Measurements from ENCODE around the gene CTNNA3.
"Not testable (repeated sequence)": the region's sequence is repeated elsewhere in the genome, so short reads cannot be mapped to it uniquely, and the experiment has no call there.

Gene CTNNA3

GRCh38 chr10:67230680-67231500, 465.1 kb downstream of the CTNNA3 start:
- ATAC-seq = not testable (repeated sequence)

GRCh38 chr10:67225226-67225625, 470.8 kb downstream of the CTNNA3 start:
- no peak for ATAC-seq

- no peak for ATAC-seq
Observed at GRCh38 chr10:67224553-67224952, 471.4 kb downstream of the CTNNA3 start.

- ATAC-seq = no peak
Observed at GRCh38 chr10:67222934-67223333, 473.1 kb downstream of the CTNNA3 start.

- ATAC-seq = no peak
Observed at GRCh38 chr10:67221939-67222494, 474.0 kb downstream of the CTNNA3 start.

GRCh38 chr10:67211680-67212079, 484.3 kb downstream of the CTNNA3 start:
- ATAC-seq = no peak

- not testable (repeated sequence) for ATAC-seq
Observed at GRCh38 chr10:67207923-67208322, 488.1 kb downstream of the CTNNA3 start.

- ATAC-seq = no peak
Observed at GRCh38 chr10:67200913-67201564, 495.0 kb downstream of the CTNNA3 start.

- no peak for ATAC-seq
Observed at GRCh38 chr10:67175354-67175753, 520.6 kb downstream of the CTNNA3 start.

GRCh38 chr10:67173787-67174186, 522.2 kb downstream of the CTNNA3 start:
- no peak for ATAC-seq

GRCh38 chr10:67171970-67172369, 524.0 kb downstream of the CTNNA3 start:
- no peak for ATAC-seq

GRCh38 chr10:67156239-67156638, 539.8 kb downstream of the CTNNA3 start:
- ATAC-seq = no peak

- no peak for ATAC-seq
Observed at GRCh38 chr10:67151471-67151870, 544.5 kb downstream of the CTNNA3 start.

- ATAC-seq = no peak
Observed at GRCh38 chr10:67144530-67144929, 551.5 kb downstream of the CTNNA3 start.

GRCh38 chr10:67141300-67141699, 554.7 kb downstream of the CTNNA3 start:
- ATAC-seq = no peak

GRCh38 chr10:67140641-67141040, 555.4 kb downstream of the CTNNA3 start:
- no peak for ATAC-seq

- ATAC-seq = no peak
Observed at GRCh38 chr10:67127441-67127840, 568.6 kb downstream of the CTNNA3 start.

GRCh38 chr10:67119651-67120050, 576.3 kb downstream of the CTNNA3 start:
- ATAC-seq = no peak

- no peak for ATAC-seq
Observed at GRCh38 chr10:67115972-67116371, 580.0 kb downstream of the CTNNA3 start.

- ATAC-seq = no peak
Observed at GRCh38 chr10:67114945-67115344, 581.0 kb downstream of the CTNNA3 start.

GRCh38 chr10:67112765-67113164, 583.2 kb downstream of the CTNNA3 start:
- no peak for ATAC-seq

GRCh38 chr10:67110286-67110685, 585.7 kb downstream of the CTNNA3 start:
- no peak for ATAC-seq

GRCh38 chr10:67107670-67108069, 588.3 kb downstream of the CTNNA3 start:
- ATAC-seq = no peak

- no peak for ATAC-seq
Observed at GRCh38 chr10:67100951-67101350, 595.0 kb downstream of the CTNNA3 start.
